ENCODE results near the gene KLC3. TPM values are rescaled to one million over a fixed set of nuclear protein-coding genes. Genes with fewer than 3 reads are reported as not detected.
A peak's percentile ranks its signal among the peaks of the same experiment; 100 is the strongest.
"Not testable (repeated sequence)": the region's sequence is repeated elsewhere in the genome, so short reads cannot be mapped to it uniquely, and the experiment has no call there.

The KLC3 gene
- polyA plus RNA-seq (2014; cell fraction: cytosol; rRNA removed), result 0.39 and 1.3 TPM in 2 replicates
- polyA plus RNA-seq (2014; cell fraction: nucleus; rRNA removed), result 0.43 and 2.2 TPM in 2 replicates

GRCh38 chr19:45340232-45340898 lies at the start of gene KLC3:
TSS of gene KLC3 (plus strand) at chr19:45340750. CDS start at chr19:45345542, 4,792 bp downstream.
- no peak for DNase-seq (ENCODE audit: low spot score)

- no peak for DNase-seq (ENCODE audit: low spot score)
Observed at GRCh38 chr19:45291834-45292233, 48.7 kb upstream of the KLC3 start.

GRCh38 chr19:45293682-45294081 lies 46.9 kb upstream of the KLC3 start:
- no peak for DNase-seq (ENCODE audit: low spot score)

GRCh38 chr19:45294291-45295029 lies 46.1 kb upstream of the KLC3 start:
- no peak for DNase-seq (ENCODE audit: low spot score)

GRCh38 chr19:45295873-45296272 lies 44.7 kb upstream of the KLC3 start:
- DNase-seq (ENCODE audit: low spot score), result no peak

GRCh38 chr19:45296355-45296754 lies 44.2 kb upstream of the KLC3 start:
- no peak for DNase-seq (ENCODE audit: low spot score)

- no peak for DNase-seq (ENCODE audit: low spot score)
Observed at GRCh38 chr19:45297674-45298073, 42.9 kb upstream of the KLC3 start.

- no peak for DNase-seq (ENCODE audit: low spot score)
Observed at GRCh38 chr19:45298264-45298663, 42.3 kb upstream of the KLC3 start.

GRCh38 chr19:45299719-45300118 lies 40.8 kb upstream of the KLC3 start:
- DNase-seq (ENCODE audit: low spot score), result no peak

GRCh38 chr19:45302416-45302815 lies 38.1 kb upstream of the KLC3 start:
- no peak for DNase-seq (ENCODE audit: low spot score)

- DNase-seq (ENCODE audit: low spot score), result no peak
Observed at GRCh38 chr19:45303269-45304060, 37.1 kb upstream of the KLC3 start.

- no peak for DNase-seq (ENCODE audit: low spot score)
Observed at GRCh38 chr19:45304141-45304926, 36.2 kb upstream of the KLC3 start.

GRCh38 chr19:45305007-45305406 lies 35.5 kb upstream of the KLC3 start:
- no peak for DNase-seq (ENCODE audit: low spot score)

- DNase-seq (ENCODE audit: low spot score), result no peak
Observed at GRCh38 chr19:45305421-45305820, 35.1 kb upstream of the KLC3 start.

GRCh38 chr19:45306040-45306439 lies 34.5 kb upstream of the KLC3 start:
- DNase-seq (ENCODE audit: low spot score), result no peak

- peak; percentile 48 for DNase-seq (ENCODE audit: low spot score)
Observed at GRCh38 chr19:45306518-45307027, 34.0 kb upstream of the KLC3 start.

GRCh38 chr19:45307361-45307760 lies 33.2 kb upstream of the KLC3 start:
- no peak for DNase-seq (ENCODE audit: low spot score)

- DNase-seq (ENCODE audit: low spot score), result not testable (repeated sequence)
Observed at GRCh38 chr19:45309322-45309721, 31.2 kb upstream of the KLC3 start.

GRCh38 chr19:45311621-45312020 lies 28.9 kb upstream of the KLC3 start:
- DNase-seq (ENCODE audit: low spot score), result peak; percentile 65

GRCh38 chr19:45312285-45312684 lies 28.3 kb upstream of the KLC3 start:
- DNase-seq (ENCODE audit: low spot score), result not testable (repeated sequence)

- no peak for DNase-seq (ENCODE audit: low spot score)
Observed at GRCh38 chr19:45314708-45315245, 25.8 kb upstream of the KLC3 start.

Data from SK-N-DZ (cell line).